Lower leg skin (tissue), 3 donors: Measurements from ENCODE around the gene DIP2B.

ENCODE experiments used
- POLR2A ChIP-seq, 2 donors: fragments of 450-650 bp; IDR thresholded peaks; one replicate each; pipeline ENCODE4 v1.6.1; 2016 to 2017; ENCODE audit warnings: antibody characterized with exemption in 2 of 2, mild to moderate bottlenecking in 1 of 2, moderate library complexity in 1 of 2
- TF ChIP-seq, protein P1 (sequence below), 3 donors: fragments of 450-650 bp; IDR thresholded peaks; one replicate each; pipeline ENCODE4 v1.5.1; 2016; ENCODE audit warnings: antibody characterized with exemption in 3 of 3, mild to moderate bottlenecking in 3 of 3, moderate library complexity in 2 of 3

- TF ChIP-seq, protein P1, sequence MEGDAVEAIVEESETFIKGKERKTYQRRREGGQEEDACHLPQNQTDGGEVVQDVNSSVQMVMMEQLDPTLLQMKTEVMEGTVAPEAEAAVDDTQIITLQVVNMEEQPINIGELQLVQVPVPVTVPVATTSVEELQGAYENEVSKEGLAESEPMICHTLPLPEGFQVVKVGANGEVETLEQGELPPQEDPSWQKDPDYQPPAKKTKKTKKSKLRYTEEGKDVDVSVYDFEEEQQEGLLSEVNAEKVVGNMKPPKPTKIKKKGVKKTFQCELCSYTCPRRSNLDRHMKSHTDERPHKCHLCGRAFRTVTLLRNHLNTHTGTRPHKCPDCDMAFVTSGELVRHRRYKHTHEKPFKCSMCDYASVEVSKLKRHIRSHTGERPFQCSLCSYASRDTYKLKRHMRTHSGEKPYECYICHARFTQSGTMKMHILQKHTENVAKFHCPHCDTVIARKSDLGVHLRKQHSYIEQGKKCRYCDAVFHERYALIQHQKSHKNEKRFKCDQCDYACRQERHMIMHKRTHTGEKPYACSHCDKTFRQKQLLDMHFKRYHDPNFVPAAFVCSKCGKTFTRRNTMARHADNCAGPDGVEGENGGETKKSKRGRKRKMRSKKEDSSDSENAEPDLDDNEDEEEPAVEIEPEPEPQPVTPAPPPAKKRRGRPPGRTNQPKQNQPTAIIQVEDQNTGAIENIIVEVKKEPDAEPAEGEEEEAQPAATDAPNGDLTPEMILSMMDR (IDR thresholded peaks at IDR 0.05) = no peak
- no peak for TF ChIP-seq POLR2A (IDR thresholded peaks at IDR 0.05)
Measured at GRCh38 chr12:50734409-50735263, 229.9 kb downstream of the DIP2B start.
